AG10803 (cell line): Measurements from ENCODE around the gene TNS1.

Source experiments
- DNase-seq: peaks from one replicate; pipeline ENCODE4 v3.0.0; 2010; ENCODE audit warnings: low read depth
- H3K4me3 ChIP-seq: 2 replicates; pipeline ENCODE4 v1.5.1; 2011; ENCODE audit warnings: mild to moderate bottlenecking, low read length, control low read depth
- TF ChIP-seq, protein P1 (sequence below): conservative IDR thresholded peaks from 2 replicates; pipeline ENCODE4 v1.5.1; 2011; ENCODE audit warnings: mild to moderate bottlenecking, low read length, control low read depth, inconsistent platforms

Gene TNS1

DNA sequence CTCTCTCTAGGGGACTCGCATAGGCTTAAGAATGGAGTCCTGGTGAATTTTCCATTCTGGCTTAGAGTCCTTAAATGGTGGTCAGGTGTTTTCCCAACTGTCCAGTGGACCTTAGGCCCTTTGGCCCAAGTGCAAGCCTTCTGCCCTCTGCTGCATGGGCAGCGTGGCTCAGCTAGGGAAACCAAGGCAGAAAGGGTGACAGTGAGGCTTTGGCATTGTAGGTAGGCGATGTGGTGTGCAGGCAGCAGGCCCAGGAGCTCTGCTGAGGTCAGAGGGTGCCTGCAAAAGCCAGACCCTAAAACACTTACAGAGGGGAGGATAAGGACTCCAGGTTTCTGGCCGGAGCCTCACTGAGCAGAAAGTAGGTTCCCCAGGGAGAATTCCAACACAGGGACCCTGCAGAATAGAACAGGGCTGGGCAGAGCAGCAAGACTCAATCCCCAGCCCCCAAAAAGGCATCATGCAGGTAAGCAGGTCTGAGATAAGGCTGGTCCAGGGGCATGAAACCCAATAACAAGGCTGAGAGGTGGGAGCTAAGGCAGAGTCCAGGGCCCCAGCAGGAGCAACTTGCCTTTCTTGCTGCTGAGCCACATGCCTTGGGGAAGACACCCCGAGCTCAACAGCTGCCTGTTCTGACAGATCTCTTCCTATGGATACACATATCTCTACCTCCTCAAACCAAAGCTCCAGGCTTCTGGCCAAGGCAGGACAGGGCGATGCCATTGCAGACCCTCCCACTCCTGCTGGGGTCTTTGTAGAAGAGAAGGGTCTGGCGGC lies 199.7 kb downstream of the TNS1 start:
- no peak overlapping the region for H3K4me3 ChIP-seq
- DNase-seq, result no peak
- TF ChIP-seq, protein P1, sequence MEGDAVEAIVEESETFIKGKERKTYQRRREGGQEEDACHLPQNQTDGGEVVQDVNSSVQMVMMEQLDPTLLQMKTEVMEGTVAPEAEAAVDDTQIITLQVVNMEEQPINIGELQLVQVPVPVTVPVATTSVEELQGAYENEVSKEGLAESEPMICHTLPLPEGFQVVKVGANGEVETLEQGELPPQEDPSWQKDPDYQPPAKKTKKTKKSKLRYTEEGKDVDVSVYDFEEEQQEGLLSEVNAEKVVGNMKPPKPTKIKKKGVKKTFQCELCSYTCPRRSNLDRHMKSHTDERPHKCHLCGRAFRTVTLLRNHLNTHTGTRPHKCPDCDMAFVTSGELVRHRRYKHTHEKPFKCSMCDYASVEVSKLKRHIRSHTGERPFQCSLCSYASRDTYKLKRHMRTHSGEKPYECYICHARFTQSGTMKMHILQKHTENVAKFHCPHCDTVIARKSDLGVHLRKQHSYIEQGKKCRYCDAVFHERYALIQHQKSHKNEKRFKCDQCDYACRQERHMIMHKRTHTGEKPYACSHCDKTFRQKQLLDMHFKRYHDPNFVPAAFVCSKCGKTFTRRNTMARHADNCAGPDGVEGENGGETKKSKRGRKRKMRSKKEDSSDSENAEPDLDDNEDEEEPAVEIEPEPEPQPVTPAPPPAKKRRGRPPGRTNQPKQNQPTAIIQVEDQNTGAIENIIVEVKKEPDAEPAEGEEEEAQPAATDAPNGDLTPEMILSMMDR, result no peak

DNA sequence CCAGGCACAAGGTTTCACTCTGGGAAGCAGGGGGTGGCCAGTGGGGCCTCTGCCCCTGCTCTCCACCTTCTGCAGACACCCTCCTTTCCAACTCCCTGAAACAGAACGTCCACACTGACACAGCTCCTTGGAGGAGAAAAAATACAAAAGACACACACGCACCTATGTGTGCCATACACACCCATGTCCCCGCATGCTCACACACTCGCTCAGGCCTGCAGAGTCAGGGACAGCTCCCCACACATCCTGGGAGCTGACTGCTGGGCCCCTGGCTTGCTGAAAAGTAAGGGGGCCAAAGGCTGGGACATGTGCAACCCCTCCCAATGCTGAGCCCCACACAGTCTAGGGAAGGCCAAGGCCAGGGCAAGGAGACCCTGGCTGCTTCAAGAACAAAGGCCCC lies 200.5 kb downstream of the TNS1 start:
- TF ChIP-seq, protein P1, result no peak
- H3K4me3 ChIP-seq, result no peak overlapping the region
- DNase-seq, result no peak

DNA sequence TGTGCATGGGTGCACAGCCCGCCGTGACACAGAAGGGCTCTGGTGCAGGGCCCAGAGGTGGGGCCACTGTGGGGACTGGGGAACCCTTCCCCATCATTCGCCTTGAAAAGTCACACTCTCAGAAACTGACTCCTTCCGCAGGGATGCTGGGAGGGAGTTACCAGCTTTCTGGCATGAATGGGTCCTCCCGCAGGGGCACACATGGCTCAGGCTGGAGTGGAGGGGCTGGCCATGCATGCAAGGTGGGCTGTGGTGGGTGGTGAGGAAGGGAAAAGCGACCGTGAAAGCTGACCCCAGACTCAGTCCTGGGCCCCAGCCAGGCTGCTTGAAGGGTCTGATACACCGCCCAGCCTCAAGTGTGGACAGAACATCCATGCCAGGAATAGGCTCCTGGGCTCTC lies 201.1 kb downstream of the TNS1 start:
- DNase-seq, result no peak
- no peak overlapping the region for H3K4me3 ChIP-seq
- TF ChIP-seq, protein P1, result no peak

DNA sequence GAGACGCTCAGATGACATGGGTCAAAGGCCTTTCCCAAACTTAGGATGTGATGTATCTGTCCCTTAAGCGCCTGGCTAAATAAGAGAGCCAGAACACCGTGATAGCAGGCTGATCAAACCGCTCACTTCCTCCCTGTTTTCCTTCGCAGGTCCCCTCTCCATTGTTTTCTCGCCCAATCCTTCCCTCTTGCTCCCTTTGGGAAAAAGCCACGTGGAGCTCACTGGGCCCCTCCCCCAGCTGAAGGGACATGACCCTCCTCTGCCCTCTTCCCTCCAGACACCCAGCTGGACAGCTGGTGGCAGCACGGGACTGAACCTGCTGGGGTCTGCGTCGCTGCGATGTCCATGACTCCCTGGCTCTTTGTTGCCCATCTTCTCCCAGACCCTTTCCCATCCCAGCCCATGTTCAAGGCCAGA lies 201.7 kb downstream of the TNS1 start:
- H3K4me3 ChIP-seq, result no peak overlapping the region
- no peak for DNase-seq
- TF ChIP-seq, protein P1, result no peak

DNA sequence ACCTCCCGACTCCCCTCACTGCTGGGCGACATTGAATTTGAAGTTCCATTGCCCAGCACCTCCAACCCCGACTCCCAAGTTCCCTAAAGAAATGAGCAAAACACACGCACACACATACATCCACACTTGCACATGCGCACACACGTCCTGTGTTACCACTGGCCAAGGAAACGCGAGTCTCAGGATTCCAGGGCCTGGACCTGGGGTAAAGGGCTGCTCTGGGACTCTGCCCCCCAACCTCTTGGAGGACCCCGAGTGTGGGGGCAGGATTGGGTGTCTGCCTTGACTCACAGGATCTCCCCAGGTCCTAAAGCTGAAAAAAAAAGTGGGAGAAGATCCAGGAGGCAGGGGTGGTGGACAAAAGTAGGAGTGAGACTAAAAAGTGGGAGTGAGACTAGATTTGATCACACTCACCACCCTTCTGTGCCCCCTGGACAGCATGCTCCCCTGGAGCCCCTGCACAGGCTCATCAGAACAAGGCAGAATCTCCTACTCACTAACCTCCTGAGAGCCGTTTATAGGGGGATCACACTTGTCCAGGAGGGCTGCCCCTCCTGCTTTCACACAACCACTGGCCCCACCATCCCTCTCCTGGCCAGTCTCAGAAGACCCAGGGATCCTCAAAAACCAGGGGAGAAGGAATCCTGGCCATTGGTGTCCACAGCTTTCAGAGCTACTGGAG lies 202.2 kb downstream of the TNS1 start:
- TF ChIP-seq, protein P1, result no peak
- DNase-seq, result no peak
- no peak overlapping the region for H3K4me3 ChIP-seq

DNA sequence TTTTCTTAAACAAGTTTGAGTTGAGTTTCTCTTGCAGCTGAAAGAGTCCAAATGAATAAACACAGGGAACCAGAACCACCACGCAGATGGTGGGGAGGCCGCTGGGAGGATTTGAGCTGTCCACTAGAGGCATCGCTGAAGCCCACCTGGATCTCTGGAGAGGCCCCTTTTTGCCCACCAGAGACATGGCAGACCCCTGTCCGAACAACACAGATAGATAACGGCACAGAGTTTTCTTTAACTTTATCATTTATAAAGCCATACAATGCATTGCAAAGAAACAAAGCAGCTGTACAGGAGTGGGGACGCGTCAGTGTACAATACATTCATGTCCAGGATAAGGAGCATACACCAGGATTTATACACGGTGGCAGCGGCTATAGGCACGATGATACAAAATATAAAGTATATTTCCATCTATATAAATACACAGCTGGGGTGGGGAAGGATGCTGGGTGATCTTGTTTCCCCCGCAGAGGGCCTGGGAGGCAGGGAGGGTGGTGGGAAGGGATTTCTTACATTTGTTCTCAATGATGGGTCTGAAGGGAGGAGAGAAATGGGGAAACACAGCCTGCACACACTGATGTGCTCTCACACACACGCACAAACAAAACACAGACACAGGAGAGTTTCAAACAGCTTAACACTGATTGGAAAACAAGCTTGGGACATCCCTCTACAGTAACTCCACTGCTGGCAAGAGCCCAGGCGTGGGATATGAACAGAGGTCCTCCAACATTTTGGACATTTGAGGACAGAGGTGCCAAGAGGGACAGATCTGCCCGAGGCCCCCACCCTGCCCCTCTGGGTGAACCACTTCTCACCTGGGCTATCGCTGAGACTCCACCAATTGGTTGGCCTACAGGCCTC lies 203.0 kb downstream of the TNS1 start:
- no peak overlapping the region for H3K4me3 ChIP-seq
- DNase-seq, result no peak
- TF ChIP-seq, protein P1, result no peak
